Lung (tissue), 12 donors: ENCODE data around the gene PRKN. TPM values are rescaled to one million over a fixed set of nuclear protein-coding genes. Genes with fewer than 3 reads are reported as not detected.

ENCODE experiments used
- ATAC-seq: fragments of 200-7000 bp; cut with Tn5 transposase; one replicate; pipeline ENCODE4 v1.9.1; 2020; ENCODE audit warnings: moderate number of reproducible peaks; ENCODE audit not compliant: insufficient read depth, low FRiP score
- DNase-seq, 3 donors: peaks; one replicate each; pipeline ENCODE4 v3.0.0-alpha.2; 2013 to 2017
- H3K27ac ChIP-seq, 2 donors: one replicate each; pipeline ENCODE4 v1.5.1; 2013; ENCODE audit warnings: mild to moderate bottlenecking in 2 of 2, moderate library complexity in 2 of 2, control low read depth in 1 of 2, inconsistent platforms in 1 of 2, low read depth in 1 of 2, low read length in 1 of 2
- H3K27me3 ChIP-seq, 3 donors: one replicate each; pipeline ENCODE4 v1.5.1; 2013; ENCODE audit warnings: low read length in 2 of 3; ENCODE audit not compliant: control insufficient read depth in 3 of 3, insufficient read depth in 3 of 3
- H3K36me3 ChIP-seq, 4 donors: one replicate each; pipeline ENCODE4 v1.5.1; 2013; ENCODE audit warnings: low read length in 4 of 4, mild to moderate bottlenecking in 1 of 4, moderate library complexity in 1 of 4; ENCODE audit not compliant: control insufficient read depth in 4 of 4, insufficient read depth in 4 of 4
- H3K4me1 ChIP-seq, 5 donors: one replicate each; pipeline ENCODE4 v1.5.1; 2013; ENCODE audit warnings: low read length in 5 of 5, mild to moderate bottlenecking in 2 of 5, moderate library complexity in 1 of 5; ENCODE audit not compliant: control insufficient read depth in 5 of 5, insufficient read depth in 5 of 5
- H3K4me3 ChIP-seq: one replicate; pipeline ENCODE4 v1.5.1; 2013; ENCODE audit warnings: mild to moderate bottlenecking, control low read depth, moderate library complexity
- H3K9ac ChIP-seq, 2 donors: one replicate each; pipeline ENCODE4 v1.5.1; 2013; ENCODE audit warnings: low read length in 2 of 2, control low read depth in 1 of 2; ENCODE audit not compliant: insufficient read depth in 1 of 2
- H3K9me3 ChIP-seq, 4 donors: one replicate each; pipeline ENCODE4 v1.5.1; 2013; ENCODE audit warnings: low read length in 3 of 4, mild to moderate bottlenecking in 1 of 4, moderate library complexity in 1 of 4; ENCODE audit not compliant: control insufficient read depth in 4 of 4, insufficient read depth in 3 of 4
- CTCF ChIP-seq: IDR thresholded peaks from 2 replicates; pipeline ENCODE4 v1.5.1; 2012; ENCODE audit warnings: mild to moderate bottlenecking; ENCODE audit errors: control extremely low read depth, extremely low read depth
- WGBS, 2 donors: extraction: QIAGEN DNeasy Blood & Tissue Kit; methylation state at CpG; one replicate each; pipeline ENCODE4 v1.1.7; 2013; 5-methylcytosine and 5-hydroxymethylcytosine counted together
- polyA plus RNA-seq, 2 donors: library from polyadenylated mRNA; stranded (reverse); fragments of 200-250 nt; gene quantifications; one replicate each; pipeline ENCODE4 v1.2.1, GENCODE V29; 2013
- total RNA-seq, 2 donors: library from RNA; depleted of rRNA in 1 of 2; stranded (reverse); fragments of >200 nt in 1 of 2; gene quantifications; one replicate each; pipeline ENCODE4 v1.2.1, GENCODE V29; 2014 to 2021
- donor health status: control.
- donor health status: control.
- donor health status: Bipolar disorder and iron deficiency.
- donor health status: healthy.
- donor health status: DM: yes; HTN: yes; CAD: no.

The PRKN gene
- total and polyA plus RNA-seq, 4 donors = 0.27 to 11.2 (median 3.1) TPM

DNA sequence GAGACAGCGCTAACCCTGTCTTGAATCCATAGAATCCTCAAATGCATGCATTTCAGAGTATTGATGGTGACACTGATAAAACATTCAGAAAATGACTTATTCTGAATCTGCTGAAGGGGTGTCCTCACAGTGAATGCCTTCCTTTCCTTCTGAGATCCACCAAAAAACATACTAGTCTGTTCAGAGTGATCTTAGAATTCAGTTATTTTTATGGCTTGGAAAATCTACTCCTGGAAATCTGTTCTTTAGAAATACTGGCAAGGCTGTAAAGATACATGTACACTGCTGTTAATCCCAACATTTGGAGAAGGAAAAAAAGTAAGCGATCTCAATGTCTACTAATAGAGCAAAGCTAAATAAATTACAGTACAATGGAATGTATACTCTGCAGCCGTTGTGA lies 781.1 kb downstream of the PRKN start:
- ATAC-seq = no peak
- Histone ChIP-seq H3K27me3 (no peaks in the 10 kb centered on the region), H3K36me3 (no peaks in the 10 kb centered on the region), H3K9me3 (peaks cover 0 to 2% (median 0%) of the 10 kb centered on the region in 4 donors), H3K27ac (no peak overlapping the region), H3K9ac (no peak overlapping the region), H3K4me1 (no peaks in the 10 kb centered on the region), H3K4me3 (no peak overlapping the region)
- WGBS, 2 donors = 73 to 82% methylated on average over 3 of the region's 3 CpGs
- DNase-seq = no peak
- no peak for TF ChIP-seq CTCF

- no peak overlapping the region for H3K4me3 ChIP-seq
- no peaks in the 10 kb centered on the region for H3K27me3 ChIP-seq
- TF ChIP-seq CTCF = no peak
- no peak for ATAC-seq
- H3K9me3 ChIP-seq = no peaks in the 10 kb centered on the region
- no peak overlapping the region for H3K27ac ChIP-seq
- no peaks in the 10 kb centered on the region for H3K36me3 ChIP-seq
- no peak overlapping the region for H3K9ac ChIP-seq
- H3K4me1 ChIP-seq = no peaks in the 10 kb centered on the region
- no peak for DNase-seq
These were observed 784.0 kb downstream of the PRKN start for GRCh38 chr6:161943561-161943960.

GRCh38 chr6:161941565-161941964 lies 786.0 kb downstream of the PRKN start:
- Histone ChIP-seq H3K36me3 (no peaks in the 10 kb centered on the region), H3K4me3 (no peak overlapping the region), H3K27ac (no peak overlapping the region), H3K4me1 (no peaks in the 10 kb centered on the region), H3K9me3 (no peaks in the 10 kb centered on the region), H3K9ac (no peak overlapping the region), H3K27me3 (no peaks in the 10 kb centered on the region)
- DNase-seq = no peak
- 89 to 90% methylated on average over 3 of the region's 3 CpGs for WGBS, 2 donors
- no peak for TF ChIP-seq CTCF
- ATAC-seq = no peak

DNA sequence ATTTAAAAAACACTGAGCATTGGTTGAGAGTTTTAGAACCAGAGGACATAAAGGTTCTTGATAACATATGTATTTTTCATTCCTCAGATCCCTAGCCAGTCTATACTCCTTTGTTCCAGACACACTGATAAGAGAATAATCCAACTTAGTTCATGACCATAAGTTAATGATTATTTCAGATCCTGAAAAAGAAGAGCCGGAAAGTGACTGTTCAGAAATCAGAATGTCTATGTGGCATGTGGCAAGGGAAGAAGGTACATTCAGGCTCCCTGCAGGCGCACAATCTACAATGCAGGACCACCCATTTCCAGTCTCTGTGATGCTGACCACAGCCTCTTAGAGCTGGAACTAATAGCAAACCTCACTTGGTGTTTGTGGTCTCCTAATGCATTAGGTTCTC lies 787.0 kb downstream of the PRKN start:
- Histone ChIP-seq H3K9me3 (peaks cover 0 to 4% (median 0%) of the 10 kb centered on the region in 4 donors), H3K27ac (no peak overlapping the region), H3K9ac (no peak overlapping the region), H3K4me3 (no peak overlapping the region), H3K4me1 (no peaks in the 10 kb centered on the region), H3K27me3 (no peaks in the 10 kb centered on the region), H3K36me3 (no peaks in the 10 kb centered on the region)
- ATAC-seq = no peak
- WGBS, 2 donors = 94 to 95% methylated on average over 2 of the region's 2 CpGs
- TF ChIP-seq CTCF = no peak
- no peak for DNase-seq
